ENCODE results near the gene PRF1.

DNA sequence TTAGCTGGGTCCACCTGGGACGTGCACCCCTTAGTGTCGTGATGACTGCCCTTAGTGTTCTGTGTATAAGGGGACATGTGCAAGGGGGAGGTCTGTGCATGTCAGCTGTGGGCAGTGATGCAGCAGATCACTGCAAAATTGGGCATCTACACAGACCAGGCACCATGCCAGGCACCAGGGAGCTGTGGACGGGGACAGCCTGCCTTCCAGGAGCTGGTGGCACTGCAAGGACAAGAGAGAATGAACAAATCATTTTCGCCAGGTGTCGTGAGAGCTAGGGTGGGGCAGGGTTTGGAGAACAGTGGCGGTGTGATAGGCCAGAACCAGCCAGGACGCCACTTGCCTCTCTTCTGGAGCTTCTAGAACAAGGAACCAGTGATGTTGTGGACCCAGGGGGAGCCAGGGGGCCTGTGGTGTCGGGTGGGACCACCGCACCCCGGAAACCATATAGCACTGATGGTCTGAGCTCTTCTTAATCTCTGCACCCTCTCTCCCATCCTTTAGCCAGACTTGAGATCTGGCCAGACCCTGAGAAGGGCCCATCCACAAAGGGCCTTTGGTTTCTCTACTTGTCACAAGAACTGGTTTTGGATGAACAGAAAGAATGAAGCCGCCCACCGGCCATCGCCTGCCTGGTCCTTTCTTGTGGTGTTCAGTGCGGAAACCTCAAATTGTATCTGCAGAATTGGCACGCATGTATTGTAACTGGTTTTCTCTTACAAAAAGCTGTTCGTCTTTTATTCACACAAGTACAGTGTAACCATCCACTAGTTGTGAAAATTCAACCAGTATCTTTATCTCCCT is 30.7 kb downstream of the PRF1 start:
- TF ChIP-seq, protein P1, sequence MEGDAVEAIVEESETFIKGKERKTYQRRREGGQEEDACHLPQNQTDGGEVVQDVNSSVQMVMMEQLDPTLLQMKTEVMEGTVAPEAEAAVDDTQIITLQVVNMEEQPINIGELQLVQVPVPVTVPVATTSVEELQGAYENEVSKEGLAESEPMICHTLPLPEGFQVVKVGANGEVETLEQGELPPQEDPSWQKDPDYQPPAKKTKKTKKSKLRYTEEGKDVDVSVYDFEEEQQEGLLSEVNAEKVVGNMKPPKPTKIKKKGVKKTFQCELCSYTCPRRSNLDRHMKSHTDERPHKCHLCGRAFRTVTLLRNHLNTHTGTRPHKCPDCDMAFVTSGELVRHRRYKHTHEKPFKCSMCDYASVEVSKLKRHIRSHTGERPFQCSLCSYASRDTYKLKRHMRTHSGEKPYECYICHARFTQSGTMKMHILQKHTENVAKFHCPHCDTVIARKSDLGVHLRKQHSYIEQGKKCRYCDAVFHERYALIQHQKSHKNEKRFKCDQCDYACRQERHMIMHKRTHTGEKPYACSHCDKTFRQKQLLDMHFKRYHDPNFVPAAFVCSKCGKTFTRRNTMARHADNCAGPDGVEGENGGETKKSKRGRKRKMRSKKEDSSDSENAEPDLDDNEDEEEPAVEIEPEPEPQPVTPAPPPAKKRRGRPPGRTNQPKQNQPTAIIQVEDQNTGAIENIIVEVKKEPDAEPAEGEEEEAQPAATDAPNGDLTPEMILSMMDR (IDR thresholded peaks at IDR 0.05) = no peak
- no peak for TF ChIP-seq POLR2A (IDR thresholded peaks at IDR 0.05)
- TF ChIP-seq POLR2AphosphoS5 (IDR thresholded peaks at IDR 0.05) = no peak
- no peak for TF ChIP-seq EP300 (IDR thresholded peaks at IDR 0.05)
